IgD-negative memory B cell (primary cell): ENCODE measurements around the gene MYH9. TPM values are rescaled to one million over a fixed set of nuclear protein-coding genes. Genes with fewer than 3 reads are reported as not detected.

ENCODE experiments used
- H3K27ac Mint-ChIP-seq, 3 donors: one replicate each; pipeline ENCODE4 v1.8.0; 2020 to 2022; ENCODE audit warnings: mild to moderate bottlenecking in 3 of 3, mixed read lengths in 3 of 3, moderate library complexity in 1 of 3
- H3K27me3 Mint-ChIP-seq: one replicate; pipeline ENCODE4 v1.8.0; 2021; ENCODE audit warnings: mixed read lengths
- H3K36me3 Mint-ChIP-seq: one replicate; pipeline ENCODE4 v1.8.0; 2020; ENCODE audit warnings: mild to moderate bottlenecking, mixed read lengths
- H3K4me1 Mint-ChIP-seq, 3 donors: one replicate each; pipeline ENCODE4 v1.8.0; 2020 to 2022; ENCODE audit warnings: mixed read lengths in 3 of 3, mild to moderate bottlenecking in 1 of 3
- H3K4me3 Mint-ChIP-seq, 4 donors: one replicate each; pipeline ENCODE4 v1.8.0; 2020 to 2022; ENCODE audit warnings: mild to moderate bottlenecking in 4 of 4, mixed read lengths in 4 of 4, moderate library complexity in 3 of 4
- H3K9me3 Mint-ChIP-seq, 3 donors: one replicate each; pipeline ENCODE4 v1.8.0; 2020 to 2021; ENCODE audit warnings: mixed read lengths in 3 of 3, mild to moderate bottlenecking in 1 of 3
- polyA plus RNA-seq: library from polyadenylated mRNA; unstranded; fragments of 300-500 nt; fragmentation: Illumina TruSeq; gene quantifications from one replicate; pipeline ENCODE4 v1.2.3, GENCODE V29; 2021

Gene MYH9
- polyA plus RNA-seq, 1 donor from 2014 or later: 231 TPM

DNA sequence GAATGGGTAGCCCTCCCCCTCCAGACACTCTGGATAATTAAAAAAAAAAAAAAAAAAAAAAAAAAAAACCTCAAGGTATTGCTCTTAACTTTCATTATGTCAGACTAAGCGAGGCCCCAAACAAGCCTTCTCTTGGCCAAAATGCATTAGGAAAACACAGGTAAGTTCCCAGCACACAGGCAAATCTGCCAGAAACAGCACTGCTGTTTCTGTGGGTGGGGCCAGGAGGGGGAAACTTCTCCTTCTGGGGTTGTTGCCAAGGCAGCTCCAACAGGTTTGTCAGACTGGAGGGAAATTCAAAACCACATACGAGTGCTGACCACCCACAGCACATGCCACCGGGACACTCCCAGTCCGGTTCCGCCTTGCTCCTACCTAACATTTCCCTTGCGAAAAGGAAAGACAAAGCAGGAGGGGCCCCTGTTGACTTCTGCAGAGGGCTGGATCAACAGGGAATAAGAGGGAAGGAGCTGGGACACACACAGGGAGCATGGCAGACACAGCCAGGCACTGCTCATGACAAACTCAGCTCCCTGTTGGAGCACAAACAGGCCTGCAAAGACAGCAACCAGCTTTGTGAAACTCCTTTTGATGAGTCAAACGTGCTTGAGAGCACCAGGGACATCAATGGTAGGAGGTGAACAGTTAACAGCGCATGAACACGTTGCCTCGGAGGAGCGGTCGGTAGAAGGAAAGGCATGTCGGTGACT lies 55.0 kb downstream of the MYH9 start:
- Mint-ChIP-seq H3K36me3 (peaks cover 3% of the 10 kb centered on the region), H3K9me3 (no peaks in the 10 kb centered on the region), H3K4me1 (peaks cover 81 to 92% (median 88%) of the 10 kb centered on the region in 3 donors), H3K4me3 (peak overlapping the region; percentile 10 to 97 (median 79)), H3K27me3 (no peaks in the 10 kb centered on the region), H3K27ac (peak overlapping the region; percentile 94 to 98 (median 96))

DNA sequence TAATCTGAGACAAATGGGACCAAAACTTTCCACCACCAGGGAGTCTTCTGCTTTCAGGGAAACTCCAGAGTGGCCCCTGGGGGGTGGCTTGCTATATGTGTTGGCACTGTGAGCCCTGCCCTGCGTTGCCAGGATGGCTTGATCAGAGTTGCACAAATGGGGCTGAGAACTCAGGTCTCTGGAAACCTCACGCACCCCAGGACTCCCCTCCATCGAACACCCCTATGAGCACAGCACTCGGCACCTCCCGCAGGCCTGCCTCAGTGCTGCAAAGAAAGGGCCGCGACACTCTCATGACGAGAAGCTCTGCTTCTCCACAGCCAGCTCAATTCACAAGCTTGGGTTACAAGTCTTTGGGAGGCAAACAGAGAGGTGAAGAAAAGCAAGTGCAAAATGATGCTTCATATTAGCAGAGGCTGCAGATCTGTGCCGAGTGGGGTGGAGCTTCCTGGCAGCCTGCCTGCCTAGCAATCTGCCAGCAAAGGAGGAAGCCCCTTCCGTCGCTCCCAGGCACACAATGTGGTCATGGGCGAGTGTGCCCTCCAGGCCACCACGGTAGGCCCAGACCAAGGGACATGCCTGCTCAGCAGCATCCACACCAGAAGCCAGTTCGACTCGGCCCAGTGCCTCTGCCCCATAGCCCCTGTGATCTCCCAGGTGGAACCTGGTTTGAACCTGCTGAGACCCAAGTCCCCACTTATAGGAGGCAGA lies 55.7 kb downstream of the MYH9 start:
- H3K36me3 Mint-ChIP-seq: peaks cover 3% of the 10 kb centered on the region
- H3K27me3 Mint-ChIP-seq: no peaks in the 10 kb centered on the region
- peak overlapping the region; percentile 96 to 98 (median 98) for H3K27ac Mint-ChIP-seq
- H3K4me1 Mint-ChIP-seq: peaks cover 74 to 89% (median 87%) of the 10 kb centered on the region in 3 donors
- H3K4me3 Mint-ChIP-seq: peak overlapping the region; percentile 78 to 97 (median 94)
- H3K9me3 Mint-ChIP-seq: no peaks in the 10 kb centered on the region

DNA sequence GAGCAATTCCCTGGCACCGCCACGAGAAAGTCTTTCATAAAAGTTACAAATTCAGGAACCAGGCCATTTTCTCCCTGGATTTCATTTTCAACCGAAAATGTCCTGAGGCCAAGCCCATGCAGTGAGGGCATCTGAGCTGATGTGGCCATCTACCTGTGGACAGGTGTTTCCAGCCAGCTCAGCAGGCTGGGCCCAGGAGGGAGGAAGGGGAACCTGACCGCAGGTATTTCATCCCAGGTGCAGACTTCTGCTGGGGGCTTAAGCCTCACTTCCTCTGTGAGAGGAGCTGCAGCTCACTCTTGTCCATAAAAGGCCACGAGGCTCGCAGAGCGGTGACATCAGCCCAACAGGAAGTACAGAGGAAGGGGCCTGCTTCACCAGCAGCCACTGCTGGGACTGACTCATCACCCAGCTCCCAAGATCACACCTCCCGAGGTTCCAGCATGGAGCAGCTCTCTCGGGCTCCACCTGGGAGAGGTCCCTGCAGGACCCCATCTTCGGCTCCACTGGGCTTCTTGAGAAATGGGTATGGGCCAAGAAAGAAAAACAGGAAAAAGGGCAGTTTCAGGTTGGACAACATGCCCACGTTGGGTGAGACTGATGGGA lies 56.4 kb downstream of the MYH9 start:
- Mint-ChIP-seq H3K4me3 (peak overlapping the region; percentile 78 to 97 (median 94)), H3K27ac (peak overlapping the region; percentile 96 to 98 (median 98)), H3K4me1 (peaks cover 67 to 84% (median 80%) of the 10 kb centered on the region in 3 donors), H3K36me3 (peaks cover 3% of the 10 kb centered on the region), H3K9me3 (no peaks in the 10 kb centered on the region), H3K27me3 (no peaks in the 10 kb centered on the region)

DNA sequence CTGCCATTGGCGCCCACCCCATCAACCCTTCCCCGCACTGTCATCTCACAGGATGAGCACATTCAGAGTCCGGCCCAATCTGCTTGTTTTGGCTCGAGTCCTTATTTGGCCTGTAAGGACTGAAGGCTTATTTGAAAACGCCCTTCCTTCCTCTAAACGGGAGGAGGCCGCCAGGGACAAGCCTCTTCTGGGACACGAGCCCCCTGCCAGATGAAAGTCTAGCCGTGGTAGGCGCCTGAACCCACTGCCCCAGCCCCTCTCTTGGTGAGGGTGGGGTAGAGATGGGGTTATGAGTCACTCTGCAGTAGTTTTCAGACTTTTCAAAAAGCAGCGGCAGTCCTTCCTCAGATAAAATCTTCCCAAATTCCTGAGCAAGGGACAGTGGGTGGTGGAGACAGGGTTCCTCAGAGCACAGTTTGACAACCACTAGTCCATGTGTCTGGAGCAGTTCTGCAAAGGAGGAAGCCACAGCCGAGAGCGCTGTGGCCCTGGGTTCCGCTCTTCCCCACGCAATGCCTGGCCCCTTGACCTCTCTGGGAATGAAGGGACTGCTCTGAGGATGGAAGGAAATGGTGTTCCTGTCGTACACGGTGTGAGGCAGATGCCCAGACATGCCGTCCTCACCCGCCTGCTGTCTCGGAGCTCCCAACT lies 57.0 kb downstream of the MYH9 start:
- peaks cover 3% of the 10 kb centered on the region for H3K36me3 Mint-ChIP-seq
- H3K4me1 Mint-ChIP-seq: peaks cover 65 to 80% (median 75%) of the 10 kb centered on the region in 3 donors
- peak overlapping the region; percentile 96 to 98 (median 98) for H3K27ac Mint-ChIP-seq
- H3K4me3 Mint-ChIP-seq: peak overlapping the region; percentile 78 to 97 (median 94)
- no peaks in the 10 kb centered on the region for H3K9me3 Mint-ChIP-seq
- no peaks in the 10 kb centered on the region for H3K27me3 Mint-ChIP-seq

DNA sequence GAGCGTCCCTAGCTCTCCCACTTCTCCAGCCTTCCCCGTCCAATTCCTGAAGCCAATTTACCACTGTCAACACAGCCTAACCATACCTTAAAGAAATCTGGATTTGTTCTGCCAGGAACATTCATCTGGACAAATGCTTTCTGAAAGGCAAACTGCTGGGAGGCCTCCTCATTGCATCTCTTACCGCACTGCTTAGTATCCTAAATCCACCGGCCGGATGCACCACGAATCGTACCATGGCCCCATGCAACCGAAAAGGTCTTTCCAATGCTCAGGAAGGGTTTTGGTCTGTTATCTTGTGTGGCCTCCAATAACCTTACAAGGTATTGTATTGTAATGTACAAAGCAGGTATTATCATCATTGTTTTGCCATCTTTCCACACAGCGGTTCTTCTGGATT lies 57.6 kb downstream of the MYH9 start:
- H3K9me3 Mint-ChIP-seq: no peaks in the 10 kb centered on the region
- H3K36me3 Mint-ChIP-seq: peaks cover 3% of the 10 kb centered on the region
- peaks cover 61 to 75% (median 72%) of the 10 kb centered on the region in 3 donors for H3K4me1 Mint-ChIP-seq
- H3K27me3 Mint-ChIP-seq: no peaks in the 10 kb centered on the region
- H3K4me3 Mint-ChIP-seq: peak overlapping the region; percentile 63 to 97 (median 84)
- peak overlapping the region; percentile 96 to 98 (median 98) for H3K27ac Mint-ChIP-seq

DNA sequence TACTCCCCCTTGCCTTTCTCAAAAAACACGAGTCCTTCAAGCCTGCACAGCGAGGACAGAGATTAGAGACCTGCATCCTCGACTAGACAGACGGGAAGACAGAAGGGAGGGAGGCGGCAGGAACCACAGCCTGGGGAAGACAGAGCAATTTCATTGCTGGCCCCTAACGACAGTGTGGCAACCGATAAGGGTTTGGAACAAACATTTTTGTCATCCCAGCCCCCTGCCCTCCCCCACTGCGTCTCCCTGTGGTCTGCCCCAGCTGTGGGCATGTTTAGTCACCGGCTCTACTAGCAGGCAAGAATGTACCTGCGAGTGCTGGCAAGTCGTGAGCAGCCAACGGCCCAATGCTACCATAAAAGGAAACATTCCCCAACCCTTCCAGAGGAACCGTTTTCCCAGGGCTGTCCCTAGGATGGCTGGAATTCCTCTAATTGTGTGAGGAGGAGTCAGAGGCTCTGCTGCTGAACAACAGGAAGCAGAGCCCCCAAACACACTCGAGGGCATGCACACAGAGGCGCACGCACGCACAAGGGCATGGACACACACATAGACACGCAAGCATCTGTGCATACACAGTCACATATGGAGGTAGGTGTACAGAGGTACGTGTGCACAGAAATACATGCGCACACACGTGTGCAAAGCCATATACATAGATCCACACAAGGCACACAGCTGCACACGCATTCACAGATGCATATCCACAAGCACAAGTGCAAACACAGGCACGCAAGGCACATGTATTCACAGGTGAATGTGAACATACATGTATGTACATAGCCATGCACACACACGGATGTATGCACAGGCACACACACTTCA lies 58.3 kb downstream of the MYH9 start:
- H3K4me3 Mint-ChIP-seq: peak overlapping the region; percentile 58 to 97 (median 78)
- peaks cover 55 to 72% (median 68%) of the 10 kb centered on the region in 3 donors for H3K4me1 Mint-ChIP-seq
- no peaks in the 10 kb centered on the region for H3K27me3 Mint-ChIP-seq
- no peaks in the 10 kb centered on the region for H3K9me3 Mint-ChIP-seq
- H3K36me3 Mint-ChIP-seq: peaks cover 3% of the 10 kb centered on the region
- H3K27ac Mint-ChIP-seq: peak overlapping the region; percentile 96 to 98 (median 98)

DNA sequence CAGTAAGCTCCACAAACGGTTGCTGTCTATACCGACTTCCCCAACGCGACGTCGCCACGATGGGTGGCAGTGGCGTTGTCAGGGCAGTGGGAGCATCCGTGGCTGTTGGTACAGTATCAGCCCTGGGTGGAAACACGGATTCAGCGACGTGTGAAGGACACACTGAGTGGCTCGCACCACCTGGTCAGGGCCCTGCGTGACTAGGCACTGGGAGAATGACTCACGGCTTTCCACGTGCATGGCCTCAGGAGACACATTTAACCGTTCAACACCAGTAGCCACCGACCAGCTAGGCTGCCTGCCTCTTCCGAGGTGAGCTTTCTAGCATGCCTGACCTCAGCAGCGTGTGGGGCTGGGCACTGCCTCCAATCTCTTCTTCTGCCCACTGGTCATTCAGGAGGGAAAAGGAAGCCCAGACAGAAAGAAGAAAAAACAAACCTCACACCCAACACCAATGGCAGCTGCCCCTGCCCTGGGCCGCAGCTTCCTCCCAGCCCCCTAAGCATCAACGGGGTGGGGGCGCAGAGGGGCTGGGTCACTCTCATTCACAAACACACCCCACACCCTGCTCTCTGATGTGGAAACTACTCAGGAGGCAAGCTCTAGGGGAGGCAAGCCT lies 59.0 kb downstream of the MYH9 start:
- no peaks in the 10 kb centered on the region for H3K27me3 Mint-ChIP-seq
- peaks cover 47 to 65% (median 61%) of the 10 kb centered on the region in 3 donors for H3K4me1 Mint-ChIP-seq
- peak overlapping the region; percentile 58 to 97 (median 77) for H3K4me3 Mint-ChIP-seq
- peaks cover 3% of the 10 kb centered on the region for H3K36me3 Mint-ChIP-seq
- no peaks in the 10 kb centered on the region for H3K9me3 Mint-ChIP-seq
- H3K27ac Mint-ChIP-seq: peak overlapping the region; percentile 78 to 98 (median 98)

DNA sequence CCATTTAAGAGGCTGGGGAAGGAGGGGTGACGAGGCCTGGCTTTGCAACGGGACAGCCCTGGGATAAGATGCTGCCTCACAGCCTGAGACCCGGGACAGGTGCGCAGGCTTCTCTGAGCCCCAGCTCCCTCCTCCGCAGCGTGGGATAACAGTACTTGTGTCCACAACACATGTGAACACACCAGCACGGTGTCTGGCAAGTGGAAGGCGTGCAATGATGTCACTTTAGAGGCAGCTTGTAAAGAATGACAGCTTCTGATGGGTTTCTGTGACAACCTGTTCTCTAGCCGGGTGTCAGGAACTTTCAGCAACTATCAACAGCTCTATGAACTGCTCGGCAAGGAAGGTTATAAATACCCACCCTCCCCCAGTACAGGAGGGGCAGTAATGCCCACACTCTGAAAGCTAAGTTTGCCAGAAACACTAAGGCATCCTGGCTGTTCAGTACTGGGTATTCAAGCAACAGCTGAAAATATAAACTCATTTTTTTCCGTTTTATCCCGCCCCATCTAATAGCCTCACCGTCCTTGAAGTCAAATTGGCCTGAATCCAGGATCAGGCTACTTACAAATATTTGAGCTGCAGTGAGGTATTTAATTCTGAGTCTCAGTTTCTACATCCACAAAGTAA lies 59.7 kb downstream of the MYH9 start:
- peak overlapping the region in 3 of 4 donors; percentile 39 to 97 (median 93) for H3K4me3 Mint-ChIP-seq
- peaks cover 40 to 58% (median 54%) of the 10 kb centered on the region in 3 donors for H3K4me1 Mint-ChIP-seq
- H3K27ac Mint-ChIP-seq: peak overlapping the region; percentile 78 to 98 (median 98)
- H3K9me3 Mint-ChIP-seq: no peaks in the 10 kb centered on the region
- H3K36me3 Mint-ChIP-seq: peaks cover 3% of the 10 kb centered on the region
- no peaks in the 10 kb centered on the region for H3K27me3 Mint-ChIP-seq

DNA sequence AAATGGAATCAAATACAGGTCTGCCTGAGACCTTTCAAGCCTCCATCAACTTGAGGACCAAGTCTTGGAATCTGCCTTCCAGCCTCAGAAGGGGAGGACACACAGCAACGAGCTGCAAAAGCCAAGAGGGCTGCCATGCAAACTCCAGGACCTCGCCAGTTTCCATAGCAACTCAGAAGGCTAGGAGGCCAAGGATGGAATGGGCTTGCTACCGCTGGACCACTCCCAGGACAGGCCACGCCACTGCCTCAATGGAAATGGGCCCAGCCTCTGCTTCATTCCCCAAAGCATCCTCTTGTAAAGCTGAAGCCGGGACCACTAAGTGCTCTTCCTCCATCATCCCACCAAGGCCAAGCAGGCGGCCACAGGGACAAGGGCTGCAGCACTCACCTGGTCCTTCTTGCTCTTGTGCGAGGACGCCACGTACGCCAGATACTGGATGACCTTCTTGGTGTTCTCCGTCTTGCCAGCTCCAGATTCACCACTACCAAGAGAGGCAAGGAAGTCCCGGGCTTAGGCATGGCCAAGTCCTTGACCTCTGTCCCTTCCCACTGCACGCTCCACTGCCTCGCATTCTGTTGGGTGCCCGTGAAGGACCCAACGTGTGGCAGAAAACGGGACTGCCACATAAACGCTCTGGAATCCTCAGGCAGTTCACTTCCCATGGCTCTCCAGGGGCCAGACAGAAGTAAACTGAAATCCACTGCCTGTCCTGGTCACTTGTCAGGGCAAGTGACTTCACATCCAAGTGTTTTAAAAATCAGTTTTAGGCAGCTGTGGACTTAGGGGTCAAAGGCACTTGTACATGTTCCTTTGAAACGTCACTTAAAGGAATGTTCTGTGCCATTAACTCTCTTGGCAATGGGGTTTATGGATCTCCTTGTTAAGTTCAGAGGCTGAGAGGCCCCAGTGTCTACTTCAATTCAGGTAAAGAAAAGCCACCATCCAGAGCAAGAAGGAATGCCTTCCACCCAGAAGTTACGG lies 61.3 kb downstream of the MYH9 start:
- Mint-ChIP-seq H3K27me3 (no peaks in the 10 kb centered on the region), H3K9me3 (no peaks in the 10 kb centered on the region), H3K27ac (peak overlapping the region; percentile 65 to 80 (median 73)), H3K4me3 (peak overlapping the region in 1 of 4 donors; percentile 35), H3K4me1 (peaks cover 25 to 43% (median 39%) of the 10 kb centered on the region in 3 donors), H3K36me3 (peaks cover 1% of the 10 kb centered on the region)

DNA sequence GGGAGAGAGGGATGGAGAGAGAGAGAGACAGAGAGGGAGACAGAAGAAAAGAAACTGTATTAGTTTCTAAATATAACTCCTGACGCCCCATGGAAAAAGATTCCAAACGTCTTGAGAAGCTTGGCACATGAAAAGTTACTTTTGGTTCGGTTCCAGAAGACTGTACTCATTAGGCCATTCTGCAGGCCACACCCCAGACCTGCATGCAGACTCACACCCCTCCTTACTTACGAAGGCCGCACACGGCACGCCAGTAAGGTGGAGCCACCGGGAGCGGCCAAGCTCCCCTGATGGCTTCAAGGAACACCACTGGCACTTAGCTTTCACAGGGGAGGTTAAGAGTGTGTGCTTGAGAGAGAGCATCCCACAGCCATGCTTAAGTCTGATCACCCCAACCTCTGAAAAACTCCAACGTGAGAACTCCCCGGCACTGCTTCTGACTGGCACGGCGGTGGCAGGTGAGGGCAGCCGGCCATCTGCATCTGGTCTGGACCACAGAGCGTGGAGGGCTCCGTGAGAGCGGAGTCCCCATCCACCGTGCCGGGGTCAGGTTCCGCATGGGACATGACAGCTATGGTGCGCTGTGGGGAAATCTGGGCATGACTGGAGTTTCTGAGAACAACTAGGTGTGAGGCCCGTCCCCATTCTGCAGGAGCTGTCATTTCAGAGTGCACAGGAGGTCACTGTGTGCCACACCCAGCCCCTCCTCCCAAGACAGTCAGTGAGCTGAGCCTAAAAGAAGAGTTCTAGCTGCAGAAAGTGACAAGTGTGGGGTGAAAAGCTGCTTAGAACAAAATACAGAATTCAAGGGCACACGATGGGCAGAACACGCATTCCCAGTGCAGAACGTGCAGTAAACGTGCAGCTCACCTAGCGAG lies 62.4 kb downstream of the MYH9 start:
- Mint-ChIP-seq H3K4me1 (peaks cover 18 to 34% (median 28%) of the 10 kb centered on the region in 3 donors), H3K27ac (peak overlapping the region in 2 of 3 donors; percentile 64 to 65), H3K27me3 (no peaks in the 10 kb centered on the region), H3K9me3 (no peaks in the 10 kb centered on the region), H3K36me3 (peaks cover 1% of the 10 kb centered on the region), H3K4me3 (peak overlapping the region in 2 of 4 donors; percentile 35 to 37)

DNA sequence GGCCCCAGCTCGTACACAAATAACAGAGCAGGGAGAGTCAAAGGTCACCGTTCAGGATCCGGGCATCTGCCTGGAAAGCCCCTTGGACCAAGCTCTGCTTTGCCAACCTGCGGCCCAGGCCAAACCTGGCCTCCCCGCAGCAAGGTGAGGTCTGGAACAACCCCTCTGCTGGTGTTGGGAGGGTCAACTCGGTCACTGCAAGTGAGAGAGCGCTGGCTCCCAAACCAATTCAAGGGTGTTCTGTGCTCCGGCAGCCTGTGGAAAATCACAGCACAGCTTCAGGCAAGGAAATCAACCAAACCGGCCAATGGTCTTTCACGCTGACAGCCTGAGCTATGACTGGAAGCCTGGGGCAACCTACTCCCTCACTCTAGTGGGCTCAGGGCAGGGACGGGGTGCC lies 63.4 kb downstream of the MYH9 start:
- Mint-ChIP-seq H3K4me1 (peaks cover 14 to 24% (median 19%) of the 10 kb centered on the region in 3 donors), H3K36me3 (peaks cover 1% of the 10 kb centered on the region), H3K27ac (peak overlapping the region in 2 of 3 donors; percentile 53 to 62), H3K9me3 (no peaks in the 10 kb centered on the region), H3K4me3 (no peak overlapping the region), H3K27me3 (no peaks in the 10 kb centered on the region)
